ENCODE results near the gene FXYD5.
A peak's percentile ranks its signal among the peaks of the same experiment; 100 is the strongest.

Gene FXYD5, protein sequence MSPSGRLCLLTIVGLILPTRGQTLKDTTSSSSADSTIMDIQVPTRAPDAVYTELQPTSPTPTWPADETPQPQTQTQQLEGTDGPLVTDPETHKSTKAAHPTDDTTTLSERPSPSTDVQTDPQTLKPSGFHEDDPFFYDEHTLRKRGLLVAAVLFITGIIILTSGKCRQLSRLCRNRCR

DNA sequence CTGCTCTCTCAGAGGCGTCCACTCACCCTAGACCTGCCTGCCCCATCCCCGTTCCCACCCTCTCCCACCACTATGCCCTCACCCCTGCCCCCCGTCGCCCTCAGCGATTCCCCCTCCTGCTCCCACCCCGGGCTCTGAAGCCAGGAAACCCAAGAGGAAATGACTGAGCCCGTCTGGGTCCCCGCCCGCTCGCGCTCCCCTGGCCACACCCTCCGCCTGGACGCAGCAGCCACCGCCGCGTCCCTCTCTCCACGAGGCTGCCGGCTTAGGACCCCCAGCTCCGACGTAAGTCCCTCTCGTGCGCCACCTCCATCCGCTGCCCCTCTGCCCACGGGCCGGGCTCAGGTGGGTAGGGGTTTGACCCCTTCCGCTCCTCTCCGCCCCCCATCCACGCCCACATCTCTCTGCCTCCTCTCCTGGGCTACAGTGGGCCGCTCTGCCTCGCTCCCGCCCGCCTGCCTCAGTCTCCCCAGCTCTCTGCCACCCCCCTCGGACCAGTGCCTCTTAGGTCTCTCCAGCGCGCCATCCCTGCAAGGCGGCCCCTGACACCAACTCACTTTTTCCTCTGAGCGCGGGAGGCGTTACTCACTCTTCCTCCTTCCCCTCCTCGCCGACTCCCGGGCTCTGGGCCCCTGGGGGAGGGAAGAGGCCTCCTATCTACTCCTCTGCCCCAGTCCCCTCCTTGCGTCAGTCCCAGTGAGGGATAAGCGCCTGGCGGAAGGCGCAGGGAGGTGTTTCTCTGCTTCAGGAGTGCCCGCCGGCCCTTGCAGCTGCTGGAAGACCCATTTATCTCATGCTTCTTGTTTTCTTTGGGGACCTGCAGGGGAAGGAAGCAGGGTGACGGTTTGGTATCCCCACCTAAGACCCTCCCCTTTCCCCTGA is at the start of gene FXYD5:
Gene FXYD5 (plus strand): TSS at position 211 of the 882 bp plus-strand sequence. CDS start 816 bp downstream, outside the sequence.
- no peak for DNase-seq

DNA sequence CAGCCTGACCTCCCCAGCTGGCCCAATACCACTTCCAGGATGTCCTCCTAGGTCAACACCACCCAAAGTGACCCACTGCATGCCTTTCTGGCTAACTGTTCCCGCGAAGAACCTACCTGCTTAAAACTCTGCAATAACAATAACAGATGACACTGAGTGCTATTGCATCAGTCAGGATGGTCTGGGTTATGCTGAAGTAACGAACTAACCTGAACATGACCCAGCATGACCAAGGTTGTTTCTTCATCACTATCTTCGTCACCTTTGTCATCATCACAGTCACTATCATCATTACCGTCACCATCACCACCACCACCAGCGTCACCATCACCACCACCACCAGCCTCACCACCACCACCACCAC is 49.5 kb upstream of the FXYD5 start:
- no peak for DNase-seq

DNA sequence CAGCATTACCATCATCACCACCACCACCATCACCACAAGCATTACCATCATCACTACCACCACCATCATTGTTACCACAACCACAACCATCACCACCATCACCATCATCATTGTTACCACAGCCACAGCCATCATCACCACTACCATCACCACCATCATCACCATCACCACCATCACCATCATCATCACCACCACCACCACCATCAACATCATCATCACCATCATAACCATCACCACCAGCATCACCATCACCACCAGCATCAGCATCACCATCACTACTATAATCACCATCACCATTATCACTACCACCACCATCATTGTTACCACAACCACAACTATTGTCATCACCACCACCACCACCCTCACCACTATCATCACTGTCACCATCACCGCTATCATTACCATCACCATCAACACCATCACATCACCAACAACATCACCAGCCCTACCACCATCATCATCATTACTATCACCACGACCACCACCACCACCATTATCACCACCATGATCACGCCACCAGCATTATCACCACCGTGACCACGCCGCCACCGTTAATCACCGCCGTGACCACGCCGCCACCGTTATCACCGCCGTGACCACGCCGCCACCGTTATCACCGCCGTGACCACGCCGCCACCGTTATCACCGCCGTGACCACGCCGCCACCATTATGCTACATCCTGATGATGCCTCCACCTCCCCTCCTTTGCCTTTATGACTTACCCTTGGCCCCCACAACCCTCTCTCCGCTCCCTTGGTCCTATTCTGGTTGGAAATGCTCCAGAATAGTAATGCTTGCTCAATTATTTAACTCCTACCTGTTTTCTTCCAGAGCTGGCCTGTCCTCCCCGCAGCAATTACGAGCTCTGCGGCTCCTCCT is 48.9 kb upstream of the FXYD5 start:
- DNase-seq: no peak

DNA sequence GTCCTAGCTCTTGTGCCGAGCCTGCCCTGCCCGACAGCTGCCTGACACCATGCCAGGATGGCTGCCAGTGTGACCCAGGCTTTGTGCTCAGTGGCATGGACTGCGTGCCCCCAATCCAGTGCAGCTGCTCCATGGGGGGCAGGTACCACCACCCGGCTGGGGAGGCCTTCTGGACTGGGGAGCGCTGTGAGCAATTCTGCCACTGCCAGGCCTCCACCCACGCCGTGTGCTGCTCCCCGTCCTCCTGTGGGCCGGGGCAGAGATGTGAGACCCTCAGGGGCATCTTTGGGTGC is 48.3 kb upstream of the FXYD5 start:
- DNase-seq: no peak

DNA sequence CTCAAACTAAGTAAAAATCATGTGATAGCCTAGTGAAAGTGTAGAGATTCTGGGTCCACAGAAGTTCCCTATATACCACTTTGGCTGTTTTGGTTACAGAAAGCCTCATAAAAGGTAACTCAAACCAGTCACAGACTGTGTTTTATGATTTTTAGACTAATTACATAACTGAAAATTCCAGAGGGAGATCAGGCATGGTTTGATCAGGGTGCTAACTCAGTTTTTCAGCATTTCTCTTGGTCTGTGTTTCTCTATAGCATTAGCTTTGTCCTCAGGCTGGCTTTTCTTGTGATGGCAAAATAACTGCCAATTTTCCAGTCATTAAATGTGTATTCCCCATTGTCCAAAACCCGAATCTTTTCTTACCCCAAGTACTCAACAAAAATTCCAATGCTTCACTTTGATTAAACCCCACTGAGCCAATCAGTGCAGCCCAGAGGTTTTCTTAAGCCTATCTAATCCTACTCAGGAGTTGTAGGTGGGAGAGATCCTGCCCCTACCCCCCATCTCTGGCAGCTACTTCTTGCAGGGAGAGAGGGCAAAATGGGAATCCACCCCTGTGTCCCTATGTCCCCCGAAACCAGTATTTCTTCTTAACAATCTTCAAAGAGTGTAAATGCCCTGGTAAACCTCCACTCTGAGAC is 47.5 kb upstream of the FXYD5 start:
- no peak for DNase-seq

DNA sequence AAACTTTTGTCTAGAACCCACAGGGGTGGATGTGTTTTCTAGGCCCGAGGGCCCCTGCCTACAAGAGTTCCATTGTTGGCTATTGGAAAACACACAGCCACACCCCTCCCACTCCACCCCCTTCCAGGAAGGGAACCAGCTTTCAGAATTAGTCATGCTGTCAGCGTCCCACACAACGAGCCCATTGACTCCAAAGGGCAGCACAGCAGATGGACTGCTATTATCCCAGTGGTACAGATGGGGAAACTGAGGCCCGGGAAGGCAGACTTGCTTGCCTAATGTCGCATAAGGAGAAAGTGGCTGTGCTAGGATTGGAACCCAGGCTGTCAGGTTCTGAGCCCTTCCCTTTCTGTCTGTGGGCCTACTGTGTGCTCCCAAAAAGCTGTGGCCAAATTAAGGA is 47.0 kb upstream of the FXYD5 start:
- DNase-seq: no peak

DNA sequence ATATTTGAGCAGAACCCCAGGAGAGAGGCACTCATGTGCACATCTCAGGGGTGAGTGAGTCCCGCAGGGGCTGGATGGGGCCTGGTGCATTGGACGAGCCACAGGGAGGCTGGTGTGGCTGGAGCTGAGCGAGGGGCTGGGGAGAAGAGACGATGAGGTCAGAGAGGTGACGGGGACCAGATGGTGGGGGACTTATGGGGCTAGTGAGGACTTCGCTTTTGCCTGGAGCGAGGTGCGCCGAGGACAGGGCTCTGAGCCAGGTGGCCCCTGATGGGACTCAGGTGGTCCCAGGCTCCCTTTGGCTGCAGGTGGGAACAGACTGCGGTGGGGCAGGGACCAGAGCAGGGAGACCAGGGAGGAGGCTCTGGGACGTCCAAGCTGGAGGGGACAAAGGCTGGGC is 45.8 kb upstream of the FXYD5 start:
- DNase-seq: no peak

DNA sequence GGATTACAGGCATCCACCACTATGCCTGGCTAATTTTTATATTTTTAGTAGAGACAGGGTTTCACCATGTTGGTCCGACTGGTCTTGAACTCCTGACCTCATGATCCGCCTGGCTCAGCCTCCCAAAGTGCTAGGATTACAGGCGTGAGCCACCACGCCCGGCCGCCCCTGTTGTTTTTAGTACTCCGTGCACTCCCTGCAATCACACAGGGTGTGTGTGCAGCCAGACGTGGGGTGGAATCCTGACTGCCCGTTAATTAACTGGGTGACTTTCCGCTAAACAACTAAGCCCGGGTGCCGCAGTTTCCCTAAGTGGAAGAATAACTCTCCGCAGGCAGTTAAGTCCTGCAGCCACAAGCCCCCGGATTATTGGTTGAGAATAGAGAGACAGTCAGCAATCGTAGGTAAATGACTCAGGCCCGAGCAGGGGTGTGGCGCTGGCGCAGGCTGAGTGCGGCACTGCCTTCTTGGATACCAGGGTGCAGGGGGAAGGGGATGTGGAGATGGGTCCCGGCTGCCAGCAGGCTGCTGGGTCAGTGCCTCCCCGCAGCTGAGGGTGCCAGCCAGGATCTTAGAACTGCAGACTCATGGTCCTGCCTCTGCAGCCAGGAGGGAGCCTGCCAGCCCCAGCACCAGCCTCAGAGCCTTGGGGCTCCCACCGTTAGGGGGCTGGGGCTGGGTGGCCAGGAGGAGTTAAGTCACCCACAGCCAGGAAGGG is 45.0 kb upstream of the FXYD5 start:
- no peak for DNase-seq

DNA sequence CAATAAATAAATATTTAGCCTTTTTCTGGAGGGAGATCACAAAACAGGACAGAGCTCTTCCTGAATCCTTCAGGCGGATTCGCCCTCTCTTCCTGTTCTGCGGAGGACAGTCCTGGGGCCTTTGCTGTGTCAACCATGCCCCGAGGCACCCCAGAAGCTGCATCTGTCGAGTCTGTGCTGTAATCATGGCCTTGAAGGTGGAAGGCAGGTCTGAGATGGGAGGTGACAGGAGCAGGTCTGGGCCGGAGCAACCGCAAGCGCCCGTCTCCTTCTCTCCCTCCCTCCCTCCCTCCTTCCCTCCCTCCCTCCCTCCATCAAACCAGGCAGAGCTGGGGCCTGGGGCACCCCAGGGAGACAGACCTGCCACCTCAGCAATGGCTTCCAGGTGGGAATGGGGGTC is 43.6 kb upstream of the FXYD5 start:
- no peak for DNase-seq

DNA sequence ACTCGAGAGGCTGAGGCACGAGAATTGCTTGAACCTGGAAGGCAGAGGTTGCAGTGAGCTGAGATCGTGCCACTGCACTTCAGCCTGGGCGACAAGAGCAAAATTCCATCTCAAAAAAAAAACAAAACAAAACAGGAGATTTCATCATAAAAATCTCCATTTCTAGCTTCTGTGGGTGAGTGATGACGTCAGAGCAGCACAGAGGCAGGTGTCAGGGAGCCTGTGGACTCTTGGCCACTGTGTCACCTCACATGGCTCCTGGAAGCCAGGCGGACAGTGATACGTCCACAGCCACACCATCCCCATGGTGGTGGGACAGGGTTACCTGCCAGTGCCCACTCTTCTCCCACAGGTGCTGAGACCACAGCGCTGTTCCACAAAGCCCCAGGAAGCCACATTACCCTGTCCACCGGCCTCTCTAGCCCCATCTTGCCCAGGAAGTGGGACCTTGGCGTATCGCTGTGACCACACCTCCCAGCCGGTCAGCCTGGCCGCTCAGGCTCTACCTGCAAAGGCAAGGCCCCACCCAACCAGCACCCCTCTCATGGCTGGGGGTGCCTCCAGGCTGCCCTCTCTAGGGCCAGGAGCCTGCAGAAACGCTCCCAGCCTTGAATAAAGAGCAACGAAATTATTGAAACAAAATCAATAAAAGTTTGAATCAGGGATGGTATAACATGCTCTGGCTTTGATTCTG is 41.4 kb upstream of the FXYD5 start:
- no peak for DNase-seq

DNA sequence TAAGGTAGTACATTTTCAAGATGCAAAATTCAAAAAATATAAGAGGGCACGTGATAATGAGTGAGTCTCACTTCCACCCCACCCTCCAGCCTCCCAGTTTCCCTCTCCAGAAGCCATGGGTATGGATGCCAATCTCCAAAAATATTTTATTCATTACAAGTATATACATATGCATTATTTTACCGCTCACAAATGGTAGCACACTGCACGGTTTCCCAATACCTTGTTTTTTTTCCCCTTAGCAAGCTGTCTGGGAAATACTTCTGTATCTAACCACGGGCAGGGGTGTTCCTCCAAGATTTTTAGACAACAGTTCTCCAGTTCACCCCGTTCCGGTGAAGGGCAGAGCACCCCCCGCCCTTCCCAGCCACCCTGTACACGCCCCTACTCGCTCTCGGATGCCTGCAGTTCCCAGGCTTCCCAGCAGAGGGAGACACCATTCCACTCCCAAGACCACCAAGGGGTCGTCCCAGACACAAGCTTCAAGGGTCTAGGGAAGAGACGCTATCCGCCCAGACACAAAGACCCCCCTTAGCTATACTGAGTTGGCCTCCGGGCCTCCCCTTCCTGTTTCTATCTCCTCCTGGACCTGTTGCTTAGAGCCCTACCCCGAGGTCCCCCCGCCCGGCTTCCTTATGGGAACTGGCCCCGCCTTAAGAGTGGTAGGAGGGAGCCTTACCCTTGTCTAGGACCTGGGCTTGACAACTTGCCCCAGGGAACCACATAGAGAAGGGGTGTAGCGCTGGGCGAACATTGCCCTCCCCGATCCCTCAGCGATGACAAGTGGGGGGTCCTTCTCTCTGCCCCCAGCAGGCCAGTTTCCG is 40.0 kb upstream of the FXYD5 start:
- DNase-seq: peak; percentile 85

DNA sequence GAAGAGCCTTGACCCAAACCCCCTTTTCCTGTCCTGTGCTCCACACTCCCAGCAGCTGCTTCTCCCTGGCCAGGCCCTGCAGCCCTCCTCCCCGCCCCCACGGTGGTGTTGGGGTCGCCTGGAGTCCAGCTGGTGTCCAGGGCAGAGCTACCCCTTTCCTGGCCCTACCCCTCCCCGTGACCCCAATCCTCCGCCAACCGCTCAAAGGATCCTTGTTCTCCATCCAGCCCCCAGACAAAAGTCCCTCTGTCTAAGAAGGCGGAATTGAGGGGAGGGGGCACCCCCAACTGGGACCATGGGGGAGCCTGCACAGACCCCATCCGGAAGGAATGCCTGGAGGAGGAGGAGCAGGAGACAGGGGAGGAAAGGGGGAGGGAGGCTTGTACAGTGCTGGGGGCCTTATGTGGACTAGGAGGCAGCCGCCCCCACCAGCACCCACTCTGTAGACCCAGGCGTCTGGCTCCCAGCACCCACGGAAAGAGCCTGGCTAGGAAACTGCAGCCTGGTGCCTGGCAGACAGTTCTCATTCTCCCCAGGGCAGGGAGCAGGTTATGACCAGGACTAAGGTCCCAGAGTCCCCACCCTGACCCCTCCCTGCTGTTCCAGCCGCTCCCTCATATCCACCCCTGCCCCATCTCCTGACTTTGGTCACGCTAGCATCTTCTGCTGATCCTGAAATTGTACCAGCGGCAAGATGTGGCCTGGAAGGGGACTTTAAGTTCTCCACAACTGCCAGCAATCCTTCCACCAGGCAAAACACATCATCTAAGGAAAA is 39.2 kb upstream of the FXYD5 start, which contains the start of gene FXYD3:
Gene FXYD3 (plus strand): TSS at position 647 of the 775 bp plus-strand sequence. CDS start 3,554 bp downstream, outside the sequence.
- DNase-seq: no peak

DNA sequence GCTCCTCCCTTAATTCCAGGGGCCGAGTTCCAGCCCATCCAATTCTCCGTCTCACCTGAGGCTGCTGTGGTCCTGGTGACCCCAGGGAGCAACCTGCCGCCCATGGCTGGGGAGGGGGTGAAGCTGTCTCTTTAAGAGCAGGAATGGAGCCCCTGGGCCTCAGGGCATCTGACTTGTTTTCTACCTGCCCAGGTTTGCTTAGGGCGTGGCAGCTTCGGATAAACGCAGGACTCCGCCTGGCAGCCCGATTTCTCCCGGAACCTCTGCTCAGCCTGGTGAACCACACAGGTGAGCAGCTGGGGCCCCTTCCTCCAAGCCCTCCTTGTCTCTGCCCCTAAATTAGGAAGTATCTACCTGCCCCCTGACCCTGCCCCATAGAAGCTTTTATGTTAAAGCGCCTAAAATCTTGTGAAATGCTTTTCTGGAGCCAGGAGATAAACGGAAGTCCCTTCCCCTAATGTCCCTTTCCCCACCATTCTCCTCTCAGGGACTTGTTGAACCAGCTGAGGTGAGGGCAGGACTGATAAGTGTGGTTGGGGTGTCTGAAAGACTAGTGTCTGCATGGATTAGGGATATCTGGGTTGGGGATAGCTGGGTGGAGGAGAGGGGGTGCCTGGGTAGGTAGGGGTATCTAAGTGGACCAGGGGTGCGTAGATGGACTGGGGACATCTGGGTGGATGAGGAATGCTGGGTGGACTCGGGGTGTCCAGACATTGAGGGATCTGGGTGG is 38.3 kb upstream of the FXYD5 start:
- no peak for DNase-seq

DNA sequence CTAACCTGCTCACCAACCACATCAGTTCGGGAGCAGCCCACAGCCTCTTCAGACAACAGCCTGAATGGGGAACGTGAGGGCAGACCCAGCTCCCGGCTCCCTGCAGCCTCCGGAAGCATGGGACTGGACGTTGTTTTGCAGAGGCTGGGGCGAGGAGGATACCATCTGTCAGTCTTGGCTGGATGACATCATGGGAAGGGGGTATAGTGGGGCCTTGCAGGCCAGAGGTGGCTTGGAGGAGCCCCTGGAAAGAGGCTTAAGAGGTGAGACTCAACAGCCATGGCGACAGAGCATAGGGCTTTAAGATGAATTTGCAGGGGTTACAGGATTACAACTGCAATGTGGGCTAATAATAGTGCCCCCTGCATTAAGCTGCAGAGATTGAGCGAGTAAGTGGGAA is 37.4 kb upstream of the FXYD5 start:
- peak; percentile 81 for DNase-seq

DNA sequence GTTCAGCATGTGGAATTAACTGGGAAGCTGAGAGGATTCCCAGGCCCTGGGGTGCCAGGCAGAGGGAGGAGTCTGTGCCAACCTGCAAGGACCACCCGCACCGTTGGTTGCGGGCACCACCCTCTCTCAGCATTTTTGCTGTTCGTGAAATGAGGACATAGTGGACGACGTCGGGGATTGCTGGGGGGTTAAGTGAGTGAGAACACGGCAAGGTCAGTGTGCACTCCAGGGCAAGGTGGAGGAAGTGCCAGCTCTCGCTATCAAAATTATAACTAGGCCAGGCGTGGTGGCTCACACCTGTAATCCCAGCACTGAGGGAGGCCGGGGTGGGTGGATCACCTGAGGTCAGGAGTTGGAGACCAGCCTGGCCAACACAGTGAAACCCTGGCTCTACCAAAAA is 36.7 kb upstream of the FXYD5 start:
- no peak for DNase-seq

DNA sequence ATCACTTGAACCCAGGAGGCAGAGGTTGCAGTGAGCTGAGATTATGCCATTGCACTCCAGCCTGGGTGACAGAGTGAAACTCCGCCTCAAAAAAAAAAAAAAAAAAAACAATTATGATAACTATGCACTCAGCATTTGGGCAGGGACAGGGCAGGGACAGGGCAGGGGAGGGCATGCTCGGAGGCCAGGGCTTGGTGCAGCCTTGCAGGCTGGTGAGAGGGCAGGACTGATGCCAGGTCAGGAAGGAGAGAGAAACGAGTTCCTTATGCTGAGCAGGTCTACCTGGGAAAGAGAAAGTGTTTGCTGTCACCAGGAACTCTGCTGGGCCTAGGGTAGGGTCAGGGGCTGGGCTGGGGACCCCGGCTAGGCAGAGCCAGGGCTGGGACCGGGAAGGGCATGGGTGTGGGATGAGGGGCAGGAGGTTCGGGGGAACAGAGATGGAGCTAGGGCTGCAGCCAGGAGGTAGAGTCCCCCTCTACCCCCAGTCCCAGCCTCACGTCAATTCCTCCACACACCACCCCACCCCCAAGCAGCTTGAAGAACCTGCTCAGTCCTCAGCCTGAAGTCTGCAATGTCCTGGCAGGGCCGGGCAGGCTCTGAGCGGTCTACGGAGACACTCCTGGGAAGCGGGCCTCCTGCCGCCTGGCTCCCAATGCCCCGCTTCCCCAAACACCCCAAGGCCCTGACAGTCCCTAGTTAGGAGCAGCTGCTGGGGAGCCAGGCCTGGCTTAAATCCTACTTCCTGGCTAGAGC is 36.1 kb upstream of the FXYD5 start:
- DNase-seq: no peak

DNA sequence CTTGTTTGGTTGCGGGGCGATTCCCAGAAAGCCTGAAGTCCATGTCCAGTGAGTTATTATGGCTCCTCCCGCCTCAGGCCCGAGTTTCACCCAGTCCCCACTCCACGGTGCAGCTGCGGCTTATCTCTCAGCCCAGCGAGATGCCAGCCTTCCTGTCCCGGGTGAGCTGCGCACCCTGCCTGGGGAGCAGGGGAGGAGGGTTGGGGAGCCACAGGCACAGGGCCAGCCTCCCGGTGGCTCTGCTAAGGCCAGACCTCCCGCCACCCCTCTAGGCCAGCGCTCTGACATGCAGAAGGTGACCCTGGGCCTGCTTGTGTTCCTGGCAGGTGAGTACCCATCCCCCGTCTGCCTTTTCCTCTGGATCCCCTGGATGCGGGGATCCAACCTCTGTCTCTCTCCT is 35.4 kb upstream of the FXYD5 start:
- DNase-seq: no peak

DNA sequence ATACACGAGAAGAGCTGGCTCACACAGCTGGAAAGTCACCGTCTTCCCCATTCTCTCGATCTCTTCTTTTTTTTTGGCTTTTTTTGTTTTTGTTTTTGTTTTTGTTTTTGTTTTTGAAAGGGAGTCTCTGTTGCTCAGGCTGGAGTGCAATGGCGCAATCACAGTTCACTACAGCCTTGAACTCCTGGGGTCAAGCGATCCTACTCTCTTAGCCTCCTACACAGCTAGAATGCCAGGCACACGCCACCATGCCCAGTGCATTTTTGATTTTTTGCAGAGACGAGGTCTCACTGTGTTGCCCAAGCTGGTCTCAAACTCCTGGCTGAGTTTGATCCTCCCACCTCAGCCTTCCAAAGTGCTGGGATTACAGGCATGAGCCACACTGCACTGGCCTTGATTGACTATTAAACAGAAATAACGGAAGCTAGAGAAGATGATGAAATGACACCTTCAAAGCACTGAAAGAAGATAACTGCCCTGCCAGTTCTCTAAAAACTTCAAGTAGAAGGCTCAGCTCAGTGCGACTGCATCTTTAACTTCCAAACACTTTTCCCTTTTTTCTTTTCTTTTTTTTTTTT is 34.9 kb upstream of the FXYD5 start:
- no peak for DNase-seq

All from NCI-H1694 (cell line).